SK-N-SH (cell line): Measurements from ENCODE around the gene BRCA2.

Source experiments
- ELF1 ChIP-seq: IDR thresholded peaks from 2 replicates; pipeline ENCODE4 v1.4.0; 2012
- TAF1 ChIP-seq: IDR thresholded peaks from 2 replicates; pipeline ENCODE4 v1.6.1; 2012; ENCODE audit warnings: low read depth, mild to moderate bottlenecking, low read length, moderate library complexity, borderline replicate concordance
- TF ChIP-seq, protein P1 (sequence below): fragments of 200-600 bp; sonication (generic); IDR thresholded peaks from 2 replicates; pipeline ENCODE4 v1.6.1; 2017; ENCODE audit warnings: antibody characterized with exemption, mild to moderate bottlenecking, moderate library complexity

DNA sequence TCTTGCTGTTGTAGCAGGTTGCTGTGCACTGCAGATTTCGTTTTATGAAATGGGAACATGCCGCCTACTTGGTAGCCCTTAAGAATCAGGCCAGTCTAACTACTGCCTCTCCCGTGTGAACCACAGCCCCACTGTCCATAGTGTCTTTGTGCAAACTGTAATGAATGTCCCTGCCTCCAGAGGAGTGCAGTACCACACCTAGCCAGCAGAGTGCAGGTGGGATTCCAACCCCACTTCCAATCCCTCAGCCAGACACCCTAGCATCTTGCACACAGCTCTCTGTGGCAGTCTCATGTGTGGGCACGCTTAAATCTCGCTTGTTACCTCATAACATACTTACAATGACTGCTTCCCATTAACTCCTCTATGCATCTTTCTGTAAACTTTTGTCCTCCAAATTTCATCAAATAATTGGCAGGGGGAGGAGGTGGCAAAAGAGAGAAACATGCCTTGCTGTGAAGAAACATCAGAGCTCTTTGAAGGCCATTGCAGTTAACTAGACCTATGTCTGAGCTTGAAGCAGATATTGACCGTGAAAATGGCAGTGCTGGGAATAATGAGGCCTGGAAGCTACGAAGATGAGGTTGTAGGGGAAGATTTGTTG is 47.4 kb upstream of the BRCA2 start:
- TF ChIP-seq, protein P1, sequence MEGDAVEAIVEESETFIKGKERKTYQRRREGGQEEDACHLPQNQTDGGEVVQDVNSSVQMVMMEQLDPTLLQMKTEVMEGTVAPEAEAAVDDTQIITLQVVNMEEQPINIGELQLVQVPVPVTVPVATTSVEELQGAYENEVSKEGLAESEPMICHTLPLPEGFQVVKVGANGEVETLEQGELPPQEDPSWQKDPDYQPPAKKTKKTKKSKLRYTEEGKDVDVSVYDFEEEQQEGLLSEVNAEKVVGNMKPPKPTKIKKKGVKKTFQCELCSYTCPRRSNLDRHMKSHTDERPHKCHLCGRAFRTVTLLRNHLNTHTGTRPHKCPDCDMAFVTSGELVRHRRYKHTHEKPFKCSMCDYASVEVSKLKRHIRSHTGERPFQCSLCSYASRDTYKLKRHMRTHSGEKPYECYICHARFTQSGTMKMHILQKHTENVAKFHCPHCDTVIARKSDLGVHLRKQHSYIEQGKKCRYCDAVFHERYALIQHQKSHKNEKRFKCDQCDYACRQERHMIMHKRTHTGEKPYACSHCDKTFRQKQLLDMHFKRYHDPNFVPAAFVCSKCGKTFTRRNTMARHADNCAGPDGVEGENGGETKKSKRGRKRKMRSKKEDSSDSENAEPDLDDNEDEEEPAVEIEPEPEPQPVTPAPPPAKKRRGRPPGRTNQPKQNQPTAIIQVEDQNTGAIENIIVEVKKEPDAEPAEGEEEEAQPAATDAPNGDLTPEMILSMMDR = peak; percentile 42
- TF ChIP-seq TAF1 (no peak), ELF1 (no peak)
